ENCODE results near the gene GALNT17.

- TF ChIP-seq, protein P1, sequence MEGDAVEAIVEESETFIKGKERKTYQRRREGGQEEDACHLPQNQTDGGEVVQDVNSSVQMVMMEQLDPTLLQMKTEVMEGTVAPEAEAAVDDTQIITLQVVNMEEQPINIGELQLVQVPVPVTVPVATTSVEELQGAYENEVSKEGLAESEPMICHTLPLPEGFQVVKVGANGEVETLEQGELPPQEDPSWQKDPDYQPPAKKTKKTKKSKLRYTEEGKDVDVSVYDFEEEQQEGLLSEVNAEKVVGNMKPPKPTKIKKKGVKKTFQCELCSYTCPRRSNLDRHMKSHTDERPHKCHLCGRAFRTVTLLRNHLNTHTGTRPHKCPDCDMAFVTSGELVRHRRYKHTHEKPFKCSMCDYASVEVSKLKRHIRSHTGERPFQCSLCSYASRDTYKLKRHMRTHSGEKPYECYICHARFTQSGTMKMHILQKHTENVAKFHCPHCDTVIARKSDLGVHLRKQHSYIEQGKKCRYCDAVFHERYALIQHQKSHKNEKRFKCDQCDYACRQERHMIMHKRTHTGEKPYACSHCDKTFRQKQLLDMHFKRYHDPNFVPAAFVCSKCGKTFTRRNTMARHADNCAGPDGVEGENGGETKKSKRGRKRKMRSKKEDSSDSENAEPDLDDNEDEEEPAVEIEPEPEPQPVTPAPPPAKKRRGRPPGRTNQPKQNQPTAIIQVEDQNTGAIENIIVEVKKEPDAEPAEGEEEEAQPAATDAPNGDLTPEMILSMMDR (IDR thresholded peaks at IDR 0.05; ENCODE audit: low read depth, low read length): no peak
- TF ChIP-seq EZH2phosphoT487 (IDR thresholded peaks at IDR 0.05; ENCODE audit: low read depth): no peak
Observed at GRCh38 chr7:71633551-71634008, 501.6 kb downstream of the GALNT17 start.
